Neural crest cell (in vitro differentiated cells): Measurements from ENCODE around the gene BLOC1S1. TPM values are rescaled to one million over a fixed set of nuclear protein-coding genes. Genes with fewer than 3 reads are reported as not detected.

Source experiments
- DNase-seq: peaks from one replicate; pipeline ENCODE4 v3.0.0; 2021; ENCODE audit warnings: low read depth, mixed read lengths, low spot score
- H3K27ac Mint-ChIP-seq: one replicate; pipeline ENCODE4 v1.8.0; 2021; ENCODE audit warnings: mild to moderate bottlenecking, mixed read lengths; ENCODE audit not compliant: unreplicated experiment
- H3K27me3 Mint-ChIP-seq: 2 replicates; pipeline ENCODE4 v1.8.0; 2021; ENCODE audit warnings: low read depth, mild to moderate bottlenecking, mixed read lengths
- H3K36me3 Mint-ChIP-seq: 2 replicates; pipeline ENCODE4 v1.8.0; 2021; ENCODE audit warnings: low read depth, mild to moderate bottlenecking, mixed read lengths
- H3K4me1 Mint-ChIP-seq: 2 replicates; pipeline ENCODE4 v1.8.0; 2021; ENCODE audit warnings: mixed read lengths
- H3K4me3 Mint-ChIP-seq: one replicate; pipeline ENCODE4 v1.8.0; 2021; ENCODE audit warnings: mild to moderate bottlenecking, mixed read lengths
- H3K9me3 Mint-ChIP-seq: 2 replicates; pipeline ENCODE4 v1.8.0; 2021; ENCODE audit warnings: mixed read lengths
- total RNA-seq: library from RNA; stranded (reverse); gene quantifications from 2 replicates; pipeline ENCODE4 v1.2.1, GENCODE V29; 2021
- TF ChIP-seq, protein P1 (sequence below): fragments of 200-600 bp; sonication (generic); conservative IDR thresholded peaks from 2 replicates; pipeline ENCODE4 v1.5.0; 2021; ENCODE audit warnings: antibody characterized with exemption, mild to moderate bottlenecking

The BLOC1S1 gene
- total RNA-seq, 1 donor from 2014 or later, result 111 TPM

DNA sequence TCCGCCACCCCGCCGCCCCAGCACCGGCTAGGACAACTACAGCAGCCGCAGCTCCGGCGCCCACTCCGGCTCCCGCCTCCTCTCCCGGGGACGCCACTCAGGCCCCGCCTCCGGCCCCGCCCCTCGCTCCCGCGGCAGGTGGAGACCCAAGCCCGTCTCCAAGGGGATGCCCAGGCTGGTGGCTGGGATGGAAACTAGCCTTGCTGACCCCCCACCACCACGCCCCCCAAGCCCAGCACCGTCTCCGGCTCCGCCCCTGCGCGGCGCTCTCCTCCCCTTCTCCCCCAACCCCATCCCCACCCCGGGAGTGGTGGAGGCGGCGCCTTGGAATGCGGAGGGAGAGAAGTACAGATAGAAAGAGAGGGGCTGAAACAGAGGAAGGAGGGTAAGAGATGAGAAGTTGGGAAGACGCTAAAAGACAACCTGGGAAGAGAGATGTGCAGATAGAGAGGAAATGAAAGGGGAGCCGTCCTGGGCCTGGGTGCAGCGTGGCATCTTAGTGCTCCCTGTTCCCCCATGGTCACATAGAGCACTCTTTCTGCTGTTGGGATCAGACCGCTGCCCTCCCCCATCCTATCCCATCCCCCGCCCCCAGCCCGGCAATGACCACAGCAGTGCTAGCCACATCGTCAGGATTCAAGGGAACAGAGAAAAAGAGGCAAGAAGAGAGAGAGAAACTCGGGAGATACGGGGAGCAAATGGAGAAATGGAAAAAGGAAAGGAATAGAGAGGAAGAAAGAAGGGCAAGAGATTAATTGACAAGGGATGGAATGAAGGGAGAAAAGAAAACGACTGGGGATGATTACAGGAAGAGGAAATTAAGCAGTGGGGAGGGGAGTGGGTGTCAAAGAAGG is 7.8 kb upstream of the BLOC1S1 start, which contains the start of gene ITGA7:
Gene ITGA7, minus strand, starts transcription at position 64 of the 854 bp plus-strand sequence. CDS start 222 bp downstream, outside the sequence.
- H3K27ac Mint-ChIP-seq, result peak within 1 kb of the TSS; percentile 46
- TF ChIP-seq, protein P1, sequence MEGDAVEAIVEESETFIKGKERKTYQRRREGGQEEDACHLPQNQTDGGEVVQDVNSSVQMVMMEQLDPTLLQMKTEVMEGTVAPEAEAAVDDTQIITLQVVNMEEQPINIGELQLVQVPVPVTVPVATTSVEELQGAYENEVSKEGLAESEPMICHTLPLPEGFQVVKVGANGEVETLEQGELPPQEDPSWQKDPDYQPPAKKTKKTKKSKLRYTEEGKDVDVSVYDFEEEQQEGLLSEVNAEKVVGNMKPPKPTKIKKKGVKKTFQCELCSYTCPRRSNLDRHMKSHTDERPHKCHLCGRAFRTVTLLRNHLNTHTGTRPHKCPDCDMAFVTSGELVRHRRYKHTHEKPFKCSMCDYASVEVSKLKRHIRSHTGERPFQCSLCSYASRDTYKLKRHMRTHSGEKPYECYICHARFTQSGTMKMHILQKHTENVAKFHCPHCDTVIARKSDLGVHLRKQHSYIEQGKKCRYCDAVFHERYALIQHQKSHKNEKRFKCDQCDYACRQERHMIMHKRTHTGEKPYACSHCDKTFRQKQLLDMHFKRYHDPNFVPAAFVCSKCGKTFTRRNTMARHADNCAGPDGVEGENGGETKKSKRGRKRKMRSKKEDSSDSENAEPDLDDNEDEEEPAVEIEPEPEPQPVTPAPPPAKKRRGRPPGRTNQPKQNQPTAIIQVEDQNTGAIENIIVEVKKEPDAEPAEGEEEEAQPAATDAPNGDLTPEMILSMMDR, result no peak
- H3K4me1 Mint-ChIP-seq, result peaks cover 46% of the 10 kb centered on the region
- peaks cover 63% of the 10 kb centered on the region for H3K27me3 Mint-ChIP-seq
- peak; percentile 83 for DNase-seq
- H3K36me3 Mint-ChIP-seq, result no peaks in the 10 kb centered on the region
- peak within 1 kb of the TSS; percentile 87 for H3K4me3 Mint-ChIP-seq
- no peaks in the 10 kb centered on the region for H3K9me3 Mint-ChIP-seq

DNA sequence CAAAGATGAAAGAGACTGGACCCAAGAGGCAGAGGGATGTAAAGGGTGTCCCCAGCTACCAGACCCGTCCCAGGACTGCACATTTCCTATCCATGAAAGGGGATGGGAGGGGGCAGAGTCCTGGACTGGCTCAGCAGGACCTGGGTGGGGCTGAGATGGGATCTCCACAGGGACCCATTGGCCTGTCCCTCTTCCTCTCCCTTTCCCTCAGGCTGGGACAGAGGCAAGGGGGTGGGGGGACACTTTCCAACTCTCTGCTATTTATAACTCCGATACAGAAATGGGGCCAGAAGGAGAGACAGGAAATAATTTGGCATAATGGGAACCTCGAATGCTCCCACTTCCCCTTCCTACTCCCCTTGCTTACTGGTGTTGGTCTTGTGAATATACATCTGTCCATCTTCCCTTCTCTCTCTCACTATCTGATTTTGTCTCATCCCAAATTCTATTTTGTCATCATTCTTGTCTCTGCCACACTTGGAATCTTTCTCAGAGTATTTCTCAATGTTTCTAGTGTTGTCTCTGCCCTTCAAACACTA is 7.1 kb upstream of the BLOC1S1 start:
- H3K27ac Mint-ChIP-seq, result peak overlapping the region; percentile 46
- no peak for DNase-seq
- no peaks in the 10 kb centered on the region for H3K36me3 Mint-ChIP-seq
- H3K4me1 Mint-ChIP-seq, result peaks cover 43% of the 10 kb centered on the region
- H3K4me3 Mint-ChIP-seq, result peak overlapping the region; percentile 87
- no peaks in the 10 kb centered on the region for H3K9me3 Mint-ChIP-seq
- TF ChIP-seq, protein P1, result no peak
- peaks cover 70% of the 10 kb centered on the region for H3K27me3 Mint-ChIP-seq

DNA sequence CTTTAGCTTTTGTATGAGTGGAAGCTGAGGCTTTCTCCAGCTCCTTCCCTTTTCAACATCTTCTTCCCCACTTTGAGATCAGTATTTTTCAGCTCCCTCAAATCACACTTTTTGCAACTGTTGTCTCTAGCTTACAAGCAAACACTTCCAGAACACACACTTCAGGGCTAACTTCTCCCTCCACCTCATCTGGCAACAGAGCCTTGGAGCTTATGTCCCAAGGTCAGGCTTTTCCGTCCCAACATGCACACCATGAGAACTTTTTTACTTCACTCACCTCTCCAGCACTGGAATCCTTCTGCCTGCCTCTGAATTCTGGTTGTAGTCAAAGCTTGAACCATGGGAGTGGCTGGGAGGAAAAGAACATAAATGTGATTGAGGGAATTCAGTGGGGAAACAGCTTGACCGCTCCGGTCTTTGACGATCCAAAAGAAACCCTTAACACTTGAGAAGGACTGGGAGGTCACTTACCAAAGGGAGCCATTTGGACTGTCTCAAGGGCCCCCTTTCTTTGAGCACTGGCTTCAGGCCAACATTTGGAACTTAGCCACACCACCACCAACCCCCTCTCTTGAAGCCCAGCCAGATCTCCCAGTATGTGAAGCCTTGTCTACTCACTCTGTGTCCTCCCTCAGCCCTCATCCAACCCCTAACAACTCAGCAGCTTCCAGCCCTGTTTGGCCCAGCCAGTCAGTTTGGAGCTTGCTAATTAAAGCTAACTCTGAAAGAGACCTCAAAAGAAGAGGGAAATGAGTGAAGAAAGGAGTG is 3.9 kb upstream of the BLOC1S1 start:
- Mint-ChIP-seq H3K36me3 (no peaks in the 10 kb centered on the region), H3K4me3 (peak overlapping the region; percentile 41), H3K4me1 (peaks cover 35% of the 10 kb centered on the region), H3K27ac (no peak overlapping the region), H3K9me3 (no peaks in the 10 kb centered on the region), H3K27me3 (peaks cover 68% of the 10 kb centered on the region)
- TF ChIP-seq, protein P1, result no peak
- no peak for DNase-seq

DNA sequence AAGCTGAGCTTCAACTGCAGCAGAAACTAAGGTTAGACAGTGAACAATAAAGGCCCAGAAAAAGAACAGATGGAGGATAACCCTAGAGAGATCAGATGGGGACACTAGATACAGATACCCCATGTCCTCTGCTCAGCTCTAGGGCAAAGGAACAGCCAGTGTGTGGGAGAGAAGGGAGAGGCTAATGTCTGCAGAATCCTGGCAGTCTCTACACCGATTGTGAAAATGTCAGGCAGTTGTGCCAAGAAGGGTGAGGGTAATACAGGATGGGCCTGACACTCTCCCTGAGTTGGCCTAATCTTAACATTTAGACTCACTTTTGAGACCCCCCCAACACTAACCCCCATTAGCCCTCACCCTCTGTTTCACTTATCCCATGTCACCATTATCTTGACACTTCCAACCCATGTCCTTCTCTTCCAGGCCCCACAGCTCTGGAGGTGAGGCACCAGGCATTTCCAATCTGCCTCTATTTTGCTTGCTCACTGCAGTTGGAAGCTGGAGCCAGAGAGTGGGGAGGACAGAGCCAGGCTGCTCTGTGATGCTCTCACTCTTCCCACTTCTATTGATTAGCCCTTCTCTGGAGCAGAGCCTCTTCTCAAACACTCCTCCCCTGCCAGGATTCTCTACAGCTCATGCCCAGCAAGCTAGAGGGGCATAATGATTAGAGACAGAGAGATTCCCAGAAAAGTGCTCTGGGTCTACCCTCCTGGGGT is 3.0 kb upstream of the BLOC1S1 start:
- peak overlapping the region; percentile 56 for H3K4me3 Mint-ChIP-seq
- peaks cover 64% of the 10 kb centered on the region for H3K27me3 Mint-ChIP-seq
- TF ChIP-seq, protein P1, result no peak
- H3K36me3 Mint-ChIP-seq, result no peaks in the 10 kb centered on the region
- H3K9me3 Mint-ChIP-seq, result no peaks in the 10 kb centered on the region
- DNase-seq, result no peak
- H3K4me1 Mint-ChIP-seq, result peaks cover 39% of the 10 kb centered on the region
- H3K27ac Mint-ChIP-seq, result no peak overlapping the region

DNA sequence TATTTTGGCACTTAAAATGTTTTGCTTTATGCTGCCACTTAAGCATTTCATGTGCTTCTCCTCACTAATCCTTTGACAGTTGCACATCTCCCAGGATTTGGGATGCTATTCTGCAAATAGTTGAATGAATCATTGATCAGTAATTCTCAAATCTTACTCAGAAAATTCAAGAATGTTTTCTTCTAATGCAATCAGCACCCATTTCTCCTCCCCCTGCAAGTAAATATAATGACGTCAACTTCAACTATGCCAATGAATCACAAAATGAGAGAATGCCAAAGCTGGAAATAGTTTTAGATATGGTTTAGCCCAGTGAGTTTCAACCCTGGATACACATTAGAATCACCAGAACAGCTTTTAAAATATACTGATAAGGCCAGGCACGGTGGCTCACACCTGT is 2.1 kb upstream of the BLOC1S1 start:
- peak overlapping the region; percentile 56 for H3K4me3 Mint-ChIP-seq

More for the DNA sequence above, 2.1 kb upstream of the BLOC1S1 start:
- DNase-seq, result no peak
- Mint-ChIP-seq H3K27me3 (peaks cover 56% of the 10 kb centered on the region), H3K36me3 (no peaks in the 10 kb centered on the region), H3K9me3 (no peaks in the 10 kb centered on the region), H3K4me1 (peaks cover 40% of the 10 kb centered on the region), H3K27ac (no peak overlapping the region)
- TF ChIP-seq, protein P1, result no peak
